ENCODE results near the gene LTBP3.

The LTBP3 gene

DNA sequence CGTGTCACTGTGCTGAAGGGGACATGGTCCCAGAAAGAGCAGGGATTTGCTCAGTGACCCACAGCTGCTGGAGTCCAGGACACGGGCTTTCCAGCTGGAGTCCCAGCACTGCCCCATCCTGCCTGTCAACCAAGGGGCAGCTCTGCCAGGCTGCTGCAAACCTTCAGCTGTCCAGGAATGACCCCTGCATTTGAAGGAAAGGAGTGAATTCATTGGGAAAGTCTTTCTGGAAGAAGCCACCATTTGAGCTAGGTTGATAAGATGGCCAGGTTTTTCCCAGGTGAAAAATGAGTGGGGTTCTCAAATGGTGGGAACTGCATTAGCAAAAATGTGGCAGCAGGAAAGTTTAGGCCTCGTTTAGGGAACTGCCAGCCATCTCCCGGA lies 28.1 kb upstream of the LTBP3 start:
- in situ Hi-C loops (cut with MboI; ENCODE audit: low sequenced_read_pairs), result no loop called here

- in situ Hi-C loops (cut with MboI; ENCODE audit: low sequenced_read_pairs), result no loop called here
Observed at GRCh38 chr11:65585396-65586246, 27.5 kb upstream of the LTBP3 start.

GRCh38 chr11:65584723-65585171 lies 26.6 kb upstream of the LTBP3 start:
- in situ Hi-C loops (cut with MboI; ENCODE audit: low sequenced_read_pairs), result no loop called here

DNA sequence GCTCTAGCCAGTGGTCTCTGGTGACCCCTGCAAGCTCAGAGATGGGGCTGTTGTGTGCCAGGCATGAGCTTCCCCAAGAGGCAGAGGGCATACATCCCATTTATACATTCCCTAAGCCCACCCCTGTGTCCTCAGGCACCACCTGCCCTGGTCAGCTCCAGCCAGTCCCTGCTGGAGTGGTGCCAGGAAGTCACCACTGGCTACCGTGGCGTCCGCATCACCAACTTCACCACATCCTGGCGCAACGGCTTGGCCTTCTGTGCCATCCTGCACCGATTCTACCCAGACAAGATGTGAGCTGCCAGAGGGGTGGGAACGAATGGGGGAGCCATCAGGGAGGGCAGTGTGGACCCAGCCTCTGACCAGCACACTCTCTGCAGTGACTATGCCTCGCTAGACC lies 25.9 kb upstream of the LTBP3 start:
- in situ Hi-C loops (cut with MboI; ENCODE audit: low sequenced_read_pairs), result no loop called here

GRCh38 chr11:65583589-65583988 lies 25.4 kb upstream of the LTBP3 start:
- in situ Hi-C loops (cut with MboI; ENCODE audit: low sequenced_read_pairs), result no loop called here

DNA sequence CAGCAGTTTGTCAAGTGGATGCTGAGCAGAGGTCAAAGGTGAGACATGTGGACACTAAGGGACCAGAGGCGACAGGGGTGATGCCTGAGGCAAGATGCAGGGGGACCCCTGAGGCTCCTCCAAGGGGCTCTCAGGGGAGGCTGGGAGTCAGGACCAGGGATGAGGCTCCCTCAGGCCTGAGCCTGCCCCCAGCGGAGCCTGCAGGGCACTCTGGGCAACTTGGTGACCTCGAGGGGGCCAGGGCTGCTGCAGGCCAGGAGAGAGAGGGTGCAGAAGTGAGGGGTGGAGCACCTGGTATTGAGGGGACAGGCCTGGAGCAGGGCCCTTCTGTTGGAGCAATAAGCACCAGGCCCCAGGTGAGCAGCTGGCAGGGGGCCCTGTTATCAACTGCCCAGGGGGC lies 23.8 kb upstream of the LTBP3 start:
- in situ Hi-C loops (cut with MboI; ENCODE audit: low sequenced_read_pairs), result no loop called here

DNA sequence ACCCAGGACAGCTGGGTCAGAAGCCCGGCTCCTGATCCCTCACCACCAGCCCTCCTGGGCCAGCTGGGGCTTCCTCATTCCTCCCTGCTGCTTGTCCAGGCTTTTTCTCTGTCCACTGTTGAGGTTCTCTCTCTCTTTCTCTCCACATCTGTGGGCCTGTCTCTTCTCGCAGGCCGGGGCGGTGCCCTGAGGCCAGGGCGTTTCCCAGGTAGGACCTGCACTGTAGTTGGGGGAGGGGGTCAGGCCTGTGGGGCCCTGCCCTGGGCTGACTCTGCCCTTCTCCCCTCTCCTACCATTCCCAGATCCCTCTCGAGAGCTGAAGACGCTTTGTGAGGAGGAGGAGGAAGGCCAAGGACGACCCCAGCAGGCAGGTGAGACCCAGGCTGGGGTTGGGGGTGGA lies 22.6 kb upstream of the LTBP3 start:
- in situ Hi-C loops (cut with MboI; ENCODE audit: low sequenced_read_pairs), result no loop called here

DNA sequence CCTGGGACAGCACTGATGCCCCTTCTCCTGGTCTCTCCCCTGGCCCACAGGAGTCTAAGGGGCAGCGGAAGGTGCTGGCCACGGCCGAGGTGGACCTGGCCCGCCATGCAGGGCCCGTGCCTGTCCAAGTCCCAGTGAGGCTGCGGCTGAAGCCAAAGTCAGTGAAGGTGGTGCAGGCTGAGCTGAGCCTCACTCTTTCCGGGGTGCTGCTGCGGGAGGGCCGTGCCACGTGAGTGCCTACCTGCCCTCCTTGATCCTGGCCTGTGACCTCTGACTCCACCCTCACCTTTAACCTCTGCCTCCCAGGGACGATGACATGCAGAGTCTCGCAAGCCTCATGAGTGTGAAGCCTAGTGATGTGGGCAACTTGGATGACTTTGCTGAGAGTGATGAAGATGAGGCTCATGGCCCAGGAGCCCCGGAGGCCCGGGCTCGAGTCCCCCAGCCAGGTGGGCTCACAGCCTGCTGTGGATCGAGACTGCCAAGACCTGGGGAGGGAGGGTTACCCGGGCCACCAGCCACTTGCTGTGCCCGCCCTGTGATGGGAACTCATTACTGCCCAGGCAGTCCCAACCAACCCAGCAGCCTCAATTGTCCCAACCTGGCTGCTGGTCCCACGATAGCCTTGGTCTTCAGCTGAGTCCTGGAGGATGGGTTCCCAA lies 22.0 kb upstream of the LTBP3 start:
- in situ Hi-C loops (cut with MboI; ENCODE audit: low sequenced_read_pairs), result no loop called here

GRCh38 chr11:65579291-65579690 lies 21.1 kb upstream of the LTBP3 start:
- in situ Hi-C loops (cut with MboI; ENCODE audit: low sequenced_read_pairs), result no loop called here

- in situ Hi-C loops (cut with MboI; ENCODE audit: low sequenced_read_pairs), result no loop called here
Observed at GRCh38 chr11:65578667-65579066, 20.5 kb upstream of the LTBP3 start.

GRCh38 chr11:65578134-65578533 lies 20.0 kb upstream of the LTBP3 start:
- in situ Hi-C loops (cut with MboI; ENCODE audit: low sequenced_read_pairs), result no loop called here

DNA sequence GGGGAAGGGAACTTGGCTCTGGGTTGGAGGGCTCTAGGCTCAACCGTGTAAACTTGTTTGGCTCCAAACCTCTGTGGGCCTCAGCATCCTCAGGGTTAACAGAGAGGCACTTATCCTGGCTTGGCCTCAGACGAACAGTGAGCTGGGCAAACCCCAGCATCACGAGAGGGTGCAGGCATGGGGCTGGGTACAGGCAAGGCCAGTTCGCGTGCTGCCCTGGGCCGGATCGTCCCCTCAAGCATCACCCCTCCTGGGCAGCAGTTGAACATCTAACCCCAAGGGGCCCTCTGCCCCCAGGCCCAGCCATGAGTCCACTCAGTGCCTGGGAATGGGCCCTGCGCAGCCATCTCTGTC lies 19.6 kb upstream of the LTBP3 start:
- in situ Hi-C loops (cut with MboI; ENCODE audit: low sequenced_read_pairs), result no loop called here

- in situ Hi-C loops (cut with MboI; ENCODE audit: low sequenced_read_pairs), result no loop called here
Observed at GRCh38 chr11:65576867-65577755, 19.0 kb upstream of the LTBP3 start.

DNA sequence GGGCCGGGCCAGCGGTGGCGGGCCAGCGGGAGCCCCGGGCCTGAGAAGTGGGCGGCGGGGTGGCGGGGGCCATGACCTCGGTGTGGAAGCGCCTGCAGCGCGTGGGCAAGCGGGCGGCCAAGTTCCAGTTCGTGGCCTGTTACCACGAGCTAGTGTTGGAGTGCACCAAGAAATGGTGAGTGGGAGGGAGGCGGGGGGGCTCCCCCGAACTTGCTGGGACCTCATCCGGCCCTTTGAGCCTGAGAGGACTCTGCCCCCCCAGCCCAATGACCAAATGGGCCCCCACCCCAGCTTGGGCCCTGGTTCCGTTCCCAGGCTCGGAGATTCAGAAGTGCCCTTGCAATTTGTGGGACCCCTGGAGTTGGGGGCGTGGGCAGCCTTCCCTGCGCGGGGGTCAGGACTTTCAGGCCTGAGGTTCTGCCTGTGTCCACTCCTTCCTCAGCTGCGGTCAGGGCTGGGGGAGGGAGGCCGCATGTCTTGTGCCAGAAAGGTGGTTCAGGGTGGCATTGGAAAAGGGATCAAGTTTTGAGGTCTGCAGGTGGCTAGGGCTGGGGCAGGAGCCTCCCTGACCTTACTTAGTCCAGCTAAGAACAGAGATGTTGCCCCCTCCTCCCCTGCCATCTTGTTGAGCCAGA lies 18.2 kb upstream of the LTBP3 start:
- in situ Hi-C loops (cut with MboI; ENCODE audit: low sequenced_read_pairs), result no loop called here

GRCh38 chr11:65575568-65576231 lies 17.5 kb upstream of the LTBP3 start, which contains the start of gene EHBP1L1:
TSS of gene EHBP1L1 (plus strand) at chr11:65576053. CDS start at chr11:65576303, 250 bp downstream.
- in situ Hi-C loops (cut with MboI; ENCODE audit: low sequenced_read_pairs), result no loop called here

GRCh38 chr11:65574811-65575567 lies 16.8 kb upstream of the LTBP3 start:
- in situ Hi-C loops (cut with MboI; ENCODE audit: low sequenced_read_pairs), result no loop called here

DNA sequence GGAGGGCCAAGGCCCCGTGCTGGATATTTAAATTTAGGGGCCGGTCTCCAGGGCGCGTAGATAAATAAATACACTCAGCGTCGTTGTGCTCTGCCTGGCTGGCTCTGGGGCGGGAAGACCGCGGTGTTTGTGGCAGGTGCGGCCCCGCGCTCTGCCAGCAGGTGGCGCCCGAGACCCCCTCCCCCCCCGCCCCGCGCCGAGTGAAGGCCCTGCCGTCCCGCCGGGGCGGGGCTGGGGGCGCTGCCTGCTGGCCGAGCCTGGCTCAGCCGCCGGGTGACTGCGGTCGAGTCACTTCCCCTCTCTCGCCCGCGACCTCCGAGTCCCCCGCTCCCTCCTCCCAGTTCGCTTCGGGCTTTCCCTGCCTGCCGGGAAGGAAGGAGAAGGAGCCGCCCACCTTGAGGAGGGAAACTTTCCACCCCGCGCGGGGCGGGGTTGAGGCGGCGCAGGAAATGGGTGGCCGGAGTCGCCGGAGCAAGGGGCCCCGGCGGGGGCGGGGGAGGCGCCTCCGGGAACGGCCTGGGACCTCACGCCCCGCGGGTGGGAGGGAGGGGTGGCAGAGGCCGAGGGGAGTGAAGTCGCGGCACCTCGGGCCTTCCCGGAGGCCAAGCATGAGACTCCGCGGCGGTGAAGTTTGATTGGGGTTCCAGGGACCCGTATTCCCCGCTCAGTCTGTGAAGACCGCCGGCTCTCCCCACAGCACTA lies 16.1 kb upstream of the LTBP3 start:
- in situ Hi-C loops (cut with MboI; ENCODE audit: low sequenced_read_pairs), result no loop called here

DNA sequence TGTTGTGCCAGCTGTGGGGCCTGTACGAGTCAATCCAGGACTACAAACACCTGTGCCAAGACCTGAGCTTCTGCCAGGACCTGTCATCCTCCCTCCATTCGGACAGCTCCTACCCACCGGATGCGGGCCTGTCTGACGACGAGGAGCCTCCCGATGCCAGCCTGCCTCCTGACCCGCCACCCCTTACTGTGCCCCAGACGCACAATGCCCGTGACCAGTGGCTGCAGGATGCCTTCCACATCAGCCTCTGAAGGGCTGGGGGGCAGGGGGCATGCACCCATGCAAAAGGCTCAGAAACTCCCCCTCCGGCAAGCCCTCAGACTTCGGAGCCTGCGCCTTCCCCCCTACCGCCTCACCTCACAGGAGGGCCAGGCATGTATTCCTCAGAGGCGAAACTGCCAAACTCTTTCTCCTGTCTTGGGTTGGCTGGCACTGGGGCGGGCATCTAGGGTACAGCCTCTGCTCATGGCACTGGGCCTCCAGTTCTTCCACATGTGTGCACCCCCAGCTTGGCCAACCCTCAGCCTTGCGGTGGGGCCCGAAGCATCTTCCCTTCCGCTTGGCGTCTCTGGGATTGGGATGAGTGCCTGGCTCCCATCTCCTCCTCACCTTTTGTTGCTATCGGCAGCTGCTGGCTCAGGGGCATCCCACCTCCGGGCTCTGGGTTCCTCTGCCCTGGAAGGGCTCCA lies 15.4 kb upstream of the LTBP3 start:
- in situ Hi-C loops (cut with MboI; ENCODE audit: low sequenced_read_pairs), result no loop called here

Data from HL-60/S4 treated with retinoic acid at 250 ng/mL for 4 days and 3 days (cell line).